Stomach (tissue), 9 donors: Measurements from ENCODE around the gene KRT13. TPM values are rescaled to one million over a fixed set of nuclear protein-coding genes. Genes with fewer than 3 reads are reported as not detected.

ENCODE experiments used
- DNase-seq, 2 donors: peaks; one replicate each; pipeline versions ENCODE4 v3.0.0 to v3.0.0-alpha.2; 2013 to 2019
- H3K27ac ChIP-seq, 5 donors: fragments of 200-600 bp in 4 of 5; sonication (generic) in 4 of 5; one replicate each; pipeline ENCODE4 v1.5.1; 2013 to 2019; ENCODE audit warnings: mild to moderate bottlenecking in 1 of 5, moderate library complexity in 1 of 5
- H3K27me3 ChIP-seq, 3 donors: fragments of 200-600 bp; sonication (generic); one replicate each; pipeline ENCODE4 v1.5.1; 2017 to 2019; ENCODE audit warnings: mixed run types in 1 of 3
- H3K36me3 ChIP-seq, 4 donors: fragments of 200-600 bp; sonication (generic); 1 replicate in 3 of 4; 2 replicates in 1 of 4; pipeline ENCODE4 v1.5.1; 2016 to 2019
- H3K4me1 ChIP-seq, 4 donors: fragments of 200-600 bp; sonication (generic); one replicate each; pipeline ENCODE4 v1.5.1; 2016 to 2019
- H3K4me3 ChIP-seq, 4 donors: fragments of 200-600 bp; sonication (generic) in 3 of 4; one replicate each; pipeline ENCODE4 v1.5.1; 2016 to 2019; ENCODE audit warnings: mild to moderate bottlenecking in 1 of 4
- H3K9me3 ChIP-seq, 4 donors: fragments of 200-600 bp; sonication (generic); one replicate each; pipeline ENCODE4 v1.5.1; 2016 to 2019
- CTCF ChIP-seq, 7 experiments: fragments of 450-650 bp in 4 of 7; fragments of 200-600 bp in 3 of 7; sonication (generic) in 3 of 7; IDR thresholded peaks; one replicate each; pipeline ENCODE4 v1.5.1; 2016 to 2019; ENCODE audit warnings: antibody characterized with exemption in 7 of 7, control low read depth in 2 of 7, mild to moderate bottlenecking in 1 of 7
- EP300 ChIP-seq: sonication (generic); formaldehyde crosslinking; IDR thresholded peaks from one replicate; pipeline ENCODE4 v1.6.1; 2017; ENCODE audit warnings: antibody characterized with exemption
- POLR2A ChIP-seq, 4 donors: fragments of 450-650 bp; IDR thresholded peaks; one replicate each; pipeline ENCODE4 v1.6.1; 2016; ENCODE audit warnings: antibody characterized with exemption in 4 of 4, control low read depth in 2 of 4, mild to moderate bottlenecking in 1 of 4, moderate library complexity in 1 of 4
- POLR2AphosphoS5 ChIP-seq, 3 donors: sonication (generic); formaldehyde crosslinking; IDR thresholded peaks; one replicate each; pipeline ENCODE4 v1.6.1; 2016; ENCODE audit warnings: antibody characterized with exemption in 3 of 3
- WGBS, 5 donors: extraction: QIAGEN DNeasy Blood & Tissue Kit in 3 of 5; methylation state at CpG; one replicate each; pipeline versions ENCODE4 v1.1.5 to v1.1.7; 2013 to 2018; 5-methylcytosine and 5-hydroxymethylcytosine counted together
- intact Hi-C: fragments of 100-400 bp; cut with DNase I; formaldehyde crosslinking; loops from one replicate; pipeline ENCODE4 v1.15.1; 2023; ENCODE audit warnings: low total_unique reads
- polyA plus RNA-seq, 3 donors: library from polyadenylated mRNA; stranded (reverse); fragments of 200-250 nt; gene quantifications; one replicate each; pipeline ENCODE4 v1.2.3, GENCODE V29; 2013
- total RNA-seq, 5 donors: library from RNA; depleted of rRNA; stranded (reverse); fragments of >200 nt; gene quantifications; one replicate each; pipeline versions ENCODE4 v1.1.0 to v1.2.3, GENCODE V29; 2014 to 2016
- donor health status: healthy with polysubstance abuse.
- donor health status: Bipolar disorder and iron deficiency.
- donor health status: healthy.

KRT13 gene
- total and polyA plus RNA-seq, 8 donors, result 1.1 to 12,460 (median 16.2) TPM; not detected in 1

GRCh38 chr17:41511116-41511515 is 5.7 kb upstream of the KRT13 start:
- peak; percentile 53 to 80 for DNase-seq
- no peak overlapping the region for H3K4me3 ChIP-seq
- H3K36me3 ChIP-seq, result no peaks in the 10 kb centered on the region
- no peaks in the 10 kb centered on the region for H3K9me3 ChIP-seq
- 23 to 63% (median 39%) methylated on average over 2 to 4 of the region's 4 CpGs for WGBS, 5 donors
- peaks cover 0 to 16% (median 4%) of the 10 kb centered on the region in 4 donors for H3K4me1 ChIP-seq
- H3K27me3 ChIP-seq, result peaks cover 0 to 14% (median 0%) of the 10 kb centered on the region in 3 donors
- peak overlapping the region in 1 of 5 donors; percentile 20 for H3K27ac ChIP-seq
- intact Hi-C loops, result no loop called here
- TF ChIP-seq POLR2AphosphoS5 (IDR thresholded peaks at IDR 0.05) (peak in 1 of 3 donors; percentile 5), POLR2A (IDR thresholded peaks at IDR 0.05) (no peak), EP300 (no peak), CTCF (IDR thresholded peaks at IDR 0.05) (no peak)

- TF ChIP-seq CTCF (IDR thresholded peaks at IDR 0.05) (no peak), POLR2AphosphoS5 (IDR thresholded peaks at IDR 0.05) (no peak), EP300 (no peak), POLR2A (IDR thresholded peaks at IDR 0.05) (no peak)
- H3K9me3 ChIP-seq, result no peaks in the 10 kb centered on the region
- H3K27ac ChIP-seq, result peak overlapping the region in 1 of 5 donors; percentile 20
- no peaks in the 10 kb centered on the region for H3K36me3 ChIP-seq
- intact Hi-C loops, result no loop called here
- H3K4me3 ChIP-seq, result no peak overlapping the region
- H3K27me3 ChIP-seq, result peaks cover 0 to 14% (median 0%) of the 10 kb centered on the region in 3 donors
- peak in 1 of 2 donors; percentile 58 for DNase-seq
- WGBS, 5 donors, result 49 to 62% (median 58%) methylated on average over 7 of the region's 7 CpGs
- peaks cover 0 to 16% (median 4%) of the 10 kb centered on the region in 4 donors for H3K4me1 ChIP-seq
Observed at GRCh38 chr17:41510251-41511065, 5.0 kb upstream of the KRT13 start.

GRCh38 chr17:41507315-41507880 is 2.0 kb upstream of the KRT13 start:
- no peak for DNase-seq

More at GRCh38 chr17:41507315-41507880, 2.0 kb upstream of the KRT13 start:
- peaks cover 0 to 16% (median 4%) of the 10 kb centered on the region in 4 donors for H3K4me1 ChIP-seq
- H3K36me3 ChIP-seq, result no peaks in the 10 kb centered on the region
- no peak for TF ChIP-seq POLR2AphosphoS5 (IDR thresholded peaks at IDR 0.05)
- no peak for TF ChIP-seq POLR2A (IDR thresholded peaks at IDR 0.05)
- no peak for TF ChIP-seq CTCF (IDR thresholded peaks at IDR 0.05)
- TF ChIP-seq EP300, result no peak
- H3K4me3 ChIP-seq, result no peak overlapping the region
- 20 to 42% (median 29%) methylated on average over 7 to 10 of the region's 10 CpGs for WGBS, 5 donors
- no peak overlapping the region for H3K27ac ChIP-seq
- no peaks in the 10 kb centered on the region for H3K9me3 ChIP-seq
- intact Hi-C loops, result no loop called here
- H3K27me3 ChIP-seq, result peaks cover 0 to 14% (median 0%) of the 10 kb centered on the region in 3 donors
